Right cardiac atrium (tissue), 5 donors: ENCODE results near the gene SYNPO2L. TPM values are rescaled to one million over a fixed set of nuclear protein-coding genes. Genes with fewer than 3 reads are reported as not detected.
"Not testable (repeated sequence)": the region's sequence is repeated elsewhere in the genome, so short reads cannot be mapped to it uniquely, and the experiment has no call there.

ENCODE experiments used
- ATAC-seq, 2 donors: fragments of 200-7000 bp; cut with Tn5 transposase; one replicate each; pipeline versions ENCODE4 v1.8.0 to v1.9.1; 2020; ENCODE audit warnings: moderate library complexity in 2 of 2, mild to moderate bottlenecking in 1 of 2
- DNase-seq, 3 donors: peaks; one replicate each; pipeline ENCODE4 v3.0.0-alpha.2; 2020
- H3K27ac ChIP-seq: one replicate; pipeline ENCODE4 v1.5.1; 2013; ENCODE audit warnings: mild to moderate bottlenecking, low read length, control low read depth, moderate library complexity
- H3K27me3 ChIP-seq: one replicate; pipeline ENCODE4 v1.6.1; 2013; ENCODE audit not compliant: control insufficient read depth, insufficient read depth
- H3K4me1 ChIP-seq: one replicate; pipeline ENCODE4 v1.6.1; 2013; ENCODE audit warnings: low read length; ENCODE audit not compliant: control insufficient read depth, insufficient read depth
- H3K4me3 ChIP-seq: one replicate; pipeline ENCODE4 v1.5.1; 2013; ENCODE audit warnings: low read length, control low read depth
- H3K9me3 ChIP-seq: one replicate; pipeline ENCODE4 v1.6.1; 2013; ENCODE audit warnings: low read length; ENCODE audit not compliant: control insufficient read depth
- WGBS: extraction: QIAGEN DNeasy Blood & Tissue Kit; methylation state at CpG from one replicate; pipeline ENCODE4 v1.1.7; 2013; 5-methylcytosine and 5-hydroxymethylcytosine counted together
- intact Hi-C, 4 donors: fragments of 100-400 bp; cut with DNase I; formaldehyde crosslinking; loops; one replicate each; pipeline versions ENCODE4 v1.11.0 to v1.14.0; 2022 to 2023
- polyA plus RNA-seq: library from polyadenylated mRNA; stranded (reverse); fragments of 200-250 nt; gene quantifications from one replicate; pipeline ENCODE4 v1.2.3, GENCODE V29; 2013
- total RNA-seq, 4 donors: library from RNA; stranded (reverse); fragmentation: NEBNext Ultra II Directional; extraction: Animal tissue kit (Norgen Biotek cat#: 25700); gene quantifications; one replicate each; pipeline ENCODE4 v1.2.1, GENCODE V29; 2021
- donor health status: healthy with polysubstance abuse.
- donor health status: DM: no; HTN: yes; CAD: no.
- donor health status: DM: no; HTN: no; CAD: no.
- donor health status: DM: no; HTN: yes; CAD: no; lungs with severe emphysema.
- donor health status: DM: yes; HTN: yes; CAD: no.

Gene SYNPO2L
- total and polyA plus RNA-seq, 5 donors: 140 to 313 (median 202) TPM

GRCh38 chr10:73665581-73665980 is 9.8 kb upstream of the SYNPO2L start:
- H3K9me3 ChIP-seq, H3K27ac ChIP-seq, H3K27me3 ChIP-seq, H3K4me1 ChIP-seq, ATAC-seq, H3K4me3 ChIP-seq, intact Hi-C loops, DNase-seq: not testable (repeated sequence)
- WGBS: 79% methylated on average over 3 of the region's 3 CpGs

DNA sequence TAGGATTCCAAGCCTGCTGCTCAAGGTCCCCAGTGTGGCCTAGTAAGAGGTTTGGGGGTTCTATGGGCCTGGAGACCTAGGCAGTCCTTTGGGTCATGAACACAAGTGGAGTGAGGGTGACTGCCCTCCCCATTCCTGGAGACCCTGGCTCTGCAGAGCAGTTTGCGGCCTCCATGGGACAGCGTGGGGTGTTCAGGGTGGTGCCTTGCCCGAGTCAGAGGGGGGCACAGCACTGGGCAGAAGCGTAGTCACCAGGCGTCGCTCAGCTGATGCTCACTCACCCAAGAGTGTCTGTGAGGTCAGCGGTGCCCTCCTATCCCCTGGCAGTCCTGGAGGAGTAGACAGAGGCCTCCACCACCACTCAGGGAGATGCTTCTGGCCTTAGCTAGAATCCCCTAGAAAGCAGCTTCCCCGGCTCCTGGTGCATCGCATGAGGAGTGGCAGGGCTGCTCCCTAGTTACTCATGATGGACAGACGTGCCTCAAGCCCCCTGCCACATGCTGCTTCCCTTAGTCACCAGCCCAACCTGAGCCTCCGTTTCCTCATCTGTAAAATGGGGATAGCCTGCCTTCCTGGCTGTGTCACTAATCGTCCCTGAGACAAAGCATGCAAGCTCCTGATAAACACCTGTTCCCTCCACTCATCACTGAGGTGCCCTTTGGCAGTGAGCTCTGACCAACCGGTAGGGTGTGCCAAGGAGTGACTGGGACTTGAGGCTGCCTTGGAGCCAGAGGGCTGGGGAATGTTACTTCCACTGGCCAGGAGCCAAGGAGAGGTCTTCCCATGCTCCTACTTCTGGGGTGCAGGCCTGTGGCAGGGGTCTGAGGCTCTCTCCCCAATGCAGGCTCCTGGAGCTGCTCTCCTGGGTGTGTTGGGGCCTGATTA is 8.6 kb upstream of the SYNPO2L start:
- ATAC-seq, DNase-seq, H3K9me3 ChIP-seq, H3K27ac ChIP-seq, intact Hi-C loops, H3K4me3 ChIP-seq, H3K4me1 ChIP-seq, H3K27me3 ChIP-seq: not testable (repeated sequence)
- 79% methylated on average over 13 of the region's 13 CpGs for WGBS

- H3K4me3 ChIP-seq, H3K9me3 ChIP-seq, H3K4me1 ChIP-seq, intact Hi-C loops, ATAC-seq, H3K27me3 ChIP-seq, DNase-seq, H3K27ac ChIP-seq: not testable (repeated sequence)
- WGBS: 81% methylated on average over 10 of the region's 10 CpGs
Measured at GRCh38 chr10:73663621-73664020, 7.8 kb upstream of the SYNPO2L start.

DNA sequence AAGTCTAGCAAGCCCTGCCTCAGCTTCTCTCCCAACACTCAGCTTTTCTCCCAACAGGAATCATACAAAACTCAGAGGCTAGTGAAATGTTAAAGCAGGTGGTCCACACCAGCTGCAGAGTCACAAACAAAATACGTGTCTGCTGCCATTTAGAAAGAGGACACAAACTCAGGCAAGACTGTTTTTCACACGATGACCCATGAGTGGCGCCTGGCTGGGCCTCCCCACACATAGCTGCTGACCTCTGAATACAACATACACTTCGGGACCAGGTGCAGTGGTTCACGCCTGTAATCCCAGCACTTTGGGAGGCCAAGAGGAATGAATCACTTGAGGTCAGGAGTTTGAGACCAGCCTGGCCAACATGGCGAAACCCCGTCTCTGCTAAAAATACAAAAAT is 6.9 kb upstream of the SYNPO2L start:
- H3K4me3 ChIP-seq, intact Hi-C loops, H3K4me1 ChIP-seq, H3K27me3 ChIP-seq, H3K27ac ChIP-seq, H3K9me3 ChIP-seq, ATAC-seq, DNase-seq: not testable (repeated sequence)
- WGBS: 85% methylated on average over 7 of the region's 7 CpGs

GRCh38 chr10:73655257-73655989 is 406 bp downstream of the SYNPO2L start:
- DNase-seq (no peak), ATAC-seq (no peak)
- Histone ChIP-seq H3K4me3 (peak overlapping the region; percentile 80), H3K27me3 (no peaks in the 10 kb centered on the region), H3K4me1 (peaks cover 2% of the 10 kb centered on the region), H3K9me3 (no peaks in the 10 kb centered on the region), H3K27ac (peak overlapping the region; percentile 99)
- intact Hi-C loops: no loop called here
- WGBS: 49% methylated on average over 12 of the region's 12 CpGs

DNA sequence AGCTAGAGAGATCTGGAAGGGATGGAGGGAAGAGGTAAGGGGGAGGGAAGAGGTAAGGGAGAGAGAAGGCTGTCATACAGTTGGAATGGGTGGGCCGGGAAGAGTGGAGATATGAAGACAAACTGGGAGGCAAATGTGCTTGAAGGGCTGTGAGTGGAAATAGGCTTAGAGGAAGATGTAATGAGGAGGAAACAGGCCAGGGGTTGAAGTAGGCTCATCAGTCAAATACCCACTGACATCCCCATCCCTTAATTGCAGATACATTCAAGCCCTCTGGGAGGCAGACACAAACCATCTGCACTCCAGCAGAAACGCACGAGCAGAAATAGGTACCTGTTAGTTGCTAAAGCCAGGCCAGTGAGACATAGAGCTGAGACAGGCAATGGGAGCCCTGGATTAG is 2.1 kb downstream of the SYNPO2L start:
- no peaks in the 10 kb centered on the region for H3K27me3 ChIP-seq
- peak overlapping the region; percentile 95 for H3K27ac ChIP-seq
- 40% methylated on average over 3 of the region's 3 CpGs for WGBS

DNA sequence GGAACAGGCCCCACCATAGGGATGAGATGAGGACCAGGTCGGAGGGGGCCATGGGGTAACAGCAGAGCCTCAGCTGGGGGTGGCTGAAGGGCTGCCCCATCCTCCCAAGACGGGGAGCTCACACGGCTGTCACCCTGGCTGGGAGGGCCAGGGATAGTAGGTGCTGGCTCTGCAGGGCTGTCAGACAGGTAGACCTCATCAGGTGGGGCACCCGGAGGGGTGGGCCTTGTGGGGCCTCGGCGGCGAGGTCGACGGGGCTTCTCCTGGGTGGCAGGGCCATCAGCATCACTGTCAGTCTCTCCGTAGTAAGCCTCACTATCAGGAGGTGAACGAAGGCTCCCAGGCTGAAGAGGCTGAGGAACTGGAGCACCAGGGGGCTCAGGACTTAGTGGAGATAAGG is 2.6 kb downstream of the SYNPO2L start:
- intact Hi-C loops: loop anchor here in 1 of 4 donors (5.0 kb wide), 1 partner anchor 89 kb away; the partner anchor contains the start of gene SEC24C
- peaks cover 2% of the 10 kb centered on the region for H3K4me1 ChIP-seq
- WGBS: 50% methylated on average over 11 of the region's 11 CpGs
- H3K4me3 ChIP-seq: no peak overlapping the region
- ATAC-seq: no peak
- H3K27me3 ChIP-seq: no peaks in the 10 kb centered on the region
- DNase-seq: no peak
- H3K27ac ChIP-seq: peak overlapping the region; percentile 95
- H3K9me3 ChIP-seq: no peaks in the 10 kb centered on the region

More for the DNA sequence above, 2.1 kb downstream of the SYNPO2L start:
- Histone ChIP-seq H3K9me3 (no peaks in the 10 kb centered on the region), H3K4me3 (peak overlapping the region; percentile 80), H3K4me1 (peaks cover 2% of the 10 kb centered on the region)
- DNase-seq (no peak), ATAC-seq (no peak)
- intact Hi-C loops: loop anchor here in 1 of 4 donors (5.0 kb wide), 1 partner anchor 89 kb away; the partner anchor contains the start of gene SEC24C

- H3K27me3 ChIP-seq: no peaks in the 10 kb centered on the region
- H3K27ac ChIP-seq: peak overlapping the region; percentile 99
- peaks cover 5% of the 10 kb centered on the region for H3K4me1 ChIP-seq
- H3K9me3 ChIP-seq: no peaks in the 10 kb centered on the region
- no peak overlapping the region for H3K4me3 ChIP-seq
- DNase-seq (peak; percentile 40 to 82 (median 73)), ATAC-seq (peak; percentile 44 to 51)
- intact Hi-C loops: loop anchor here in 1 of 4 donors (5.0 kb wide), 1 partner anchor 92 kb away; the partner anchor contains the start of gene SEC24C
- WGBS: 48% methylated on average over 5 of the region's 5 CpGs
Measured at GRCh38 chr10:73650537-73651331, 5.1 kb downstream of the SYNPO2L start.

DNA sequence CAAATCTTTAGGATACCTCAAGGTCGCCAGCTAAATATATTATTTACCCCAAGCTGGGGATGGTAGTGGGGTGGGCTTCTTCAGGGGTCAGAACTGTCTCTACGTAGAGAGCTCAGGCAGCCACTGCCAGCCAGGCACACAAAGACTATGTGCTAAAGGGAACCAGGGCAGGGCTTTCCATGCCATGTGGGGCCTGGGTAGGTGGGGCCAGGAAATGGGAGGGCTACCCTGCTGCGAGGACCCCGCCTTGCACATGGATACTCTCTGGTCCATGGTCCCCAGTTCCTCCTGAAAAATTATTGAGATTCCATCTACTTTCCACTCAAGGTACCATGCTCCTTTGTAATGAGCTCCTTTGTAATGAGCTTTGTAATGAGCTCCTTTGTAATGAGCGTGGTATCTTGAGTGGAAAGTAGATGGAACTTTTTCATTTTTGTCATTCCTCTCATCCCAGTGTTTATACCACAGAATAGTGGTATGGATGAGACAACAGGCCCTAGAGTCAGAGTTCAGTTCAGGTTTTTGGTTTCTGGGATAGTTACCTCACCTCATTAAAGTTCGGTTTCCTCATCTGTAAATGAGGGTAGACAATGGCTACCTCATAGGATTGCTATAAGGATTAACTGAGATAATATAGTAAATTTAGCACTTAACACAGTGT is 5.8 kb downstream of the SYNPO2L start:
- DNase-seq (peak in 1 of 3 donors; percentile 60), ATAC-seq (no peak)
- Histone ChIP-seq H3K4me3 (peak overlapping the region; percentile 76), H3K4me1 (peaks cover 5% of the 10 kb centered on the region), H3K27me3 (no peaks in the 10 kb centered on the region), H3K9me3 (no peaks in the 10 kb centered on the region), H3K27ac (peak overlapping the region; percentile 91)
- intact Hi-C loops: loop anchor here in 1 of 4 donors (5.0 kb wide), 1 partner anchor 92 kb away; the partner anchor contains the start of gene SEC24C
- WGBS: 69% methylated on average over 6 of the region's 6 CpGs
